ENCODE measurements around the gene BCL7A.
"Not testable (repeated sequence)": the region's sequence is repeated elsewhere in the genome, so short reads cannot be mapped to it uniquely, and the experiment has no call there.

The BCL7A gene

DNA sequence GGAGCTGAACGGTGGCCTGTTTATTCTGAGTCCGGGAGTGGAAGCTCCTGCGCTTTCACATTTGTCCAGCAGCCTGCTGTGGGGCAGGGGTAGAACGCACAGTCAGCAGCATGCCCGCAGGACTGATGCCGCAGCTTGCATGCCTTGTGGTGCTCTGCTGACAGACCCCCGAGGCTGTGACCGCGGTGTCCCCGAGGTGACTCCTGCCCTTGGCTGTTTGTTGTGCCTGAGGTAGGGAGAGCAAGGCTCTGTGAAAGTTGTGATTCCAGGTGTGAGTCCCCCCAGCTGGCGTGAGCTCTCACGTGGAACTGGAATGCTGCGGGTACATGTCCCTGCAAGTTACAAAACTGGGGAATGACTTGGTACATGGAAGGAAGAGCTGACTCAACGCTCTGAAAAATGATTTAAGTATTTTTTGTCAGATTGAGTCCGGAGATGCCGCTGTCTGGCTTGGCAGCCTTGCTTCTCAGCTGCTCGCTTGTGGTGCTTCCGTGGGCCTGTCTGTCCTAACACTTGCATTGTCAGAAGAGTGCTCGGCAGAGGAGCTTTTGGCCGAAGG is 75.0 kb downstream of the BCL7A start:
- no peak for DNase-seq

DNA sequence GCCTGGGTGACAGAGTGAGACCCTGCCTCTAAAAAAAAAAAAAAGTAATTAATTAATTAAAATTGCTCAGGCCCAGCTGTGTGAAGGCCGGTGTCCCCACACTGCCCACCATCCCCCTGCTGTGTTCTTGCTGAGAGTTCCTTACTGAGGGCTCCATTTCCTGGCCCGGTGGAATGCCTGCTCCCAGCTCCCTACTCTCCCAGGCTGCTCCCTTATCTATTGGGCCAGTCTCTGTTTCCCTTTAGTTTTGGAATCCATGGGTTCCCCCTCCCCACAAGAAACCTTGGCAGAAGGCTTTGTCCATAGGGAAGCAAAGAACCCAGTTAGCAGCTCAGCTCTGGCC is 75.9 kb downstream of the BCL7A start:
- DNase-seq = no peak

DNA sequence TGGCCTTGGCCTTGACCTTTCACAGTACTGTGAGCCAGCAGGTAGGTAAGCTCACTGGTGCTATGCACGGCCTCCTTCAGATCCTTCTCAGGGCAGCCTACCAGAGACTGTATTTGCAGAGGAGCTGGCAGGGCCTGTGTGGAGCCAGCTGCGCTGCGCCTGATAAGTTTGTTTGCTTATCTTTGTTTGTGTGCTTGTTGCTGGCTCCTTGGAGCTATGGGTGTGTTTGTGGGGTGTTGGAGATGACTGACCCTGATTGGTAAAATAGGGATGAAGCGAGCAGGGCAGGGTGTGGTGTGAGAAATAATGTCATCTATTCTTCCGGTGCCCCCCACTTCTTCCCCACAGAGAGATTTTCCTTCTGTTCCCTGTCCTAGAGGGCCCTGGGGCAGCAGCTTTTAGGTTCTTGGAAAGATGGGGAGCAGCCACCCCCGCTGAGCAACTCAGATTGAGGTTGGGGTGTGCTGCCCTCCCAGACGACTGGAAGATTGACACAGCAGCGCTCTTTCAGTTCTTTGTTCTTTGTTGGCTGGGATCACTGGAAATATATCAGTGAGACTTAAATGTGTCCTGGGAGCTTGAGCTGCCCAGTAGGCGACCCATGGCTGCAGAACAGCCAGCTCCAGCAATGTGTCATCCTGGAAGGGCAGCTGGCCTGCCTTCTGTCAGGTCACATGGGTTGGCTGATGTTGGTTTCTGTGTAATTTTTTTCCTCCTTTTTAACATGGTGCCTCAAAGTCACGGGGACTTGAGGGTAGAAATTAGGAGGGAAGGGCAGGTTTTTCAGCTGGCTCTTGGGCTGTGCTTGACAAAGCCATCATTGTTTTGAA is 76.5 kb downstream of the BCL7A start:
- DNase-seq = peak; percentile 79

DNA sequence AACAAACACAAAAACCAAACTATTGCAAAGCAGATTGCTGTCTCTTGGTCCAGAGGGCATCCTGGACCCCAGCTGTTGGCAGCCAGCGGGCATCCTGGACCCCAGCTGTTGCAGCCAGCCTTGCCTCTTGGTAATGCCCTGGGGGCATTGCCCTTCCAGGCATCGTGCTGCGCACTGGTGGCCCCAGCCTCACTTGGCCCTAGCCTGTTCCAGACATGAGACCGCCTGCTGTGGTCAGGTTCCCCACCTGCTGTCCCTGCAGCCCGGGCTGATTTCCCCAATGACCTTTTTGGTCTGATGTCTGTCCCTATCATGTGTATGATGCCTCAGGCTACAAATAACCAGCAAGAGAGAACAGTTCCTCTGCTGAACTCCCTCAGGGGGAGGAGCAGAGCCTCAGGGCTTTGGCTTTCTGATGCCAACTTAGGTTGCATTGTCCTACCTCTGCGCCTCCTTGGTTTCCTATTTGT is 77.6 kb downstream of the BCL7A start:
- no peak for DNase-seq

DNA sequence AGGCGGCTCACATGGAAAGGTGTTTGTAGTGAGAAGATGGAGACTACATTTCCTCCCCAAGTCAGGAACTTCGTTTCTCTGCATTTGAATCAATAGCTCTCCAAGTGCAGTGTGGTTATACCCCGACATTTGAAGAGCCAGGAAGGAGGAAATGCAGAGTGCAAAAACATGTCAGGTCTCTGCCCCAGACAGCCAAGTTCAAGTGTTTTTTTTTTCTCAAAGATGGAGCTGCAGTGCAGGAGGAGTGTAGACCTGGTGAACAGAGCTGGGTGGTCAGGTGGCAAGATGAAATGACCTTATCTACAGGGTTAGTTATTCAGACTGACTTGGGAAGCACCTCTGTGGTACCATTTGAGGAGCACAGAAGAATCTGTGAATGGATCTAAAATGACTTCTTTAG is 78.2 kb downstream of the BCL7A start:
- DNase-seq = no peak

GRCh38 chr12:122100568-122100967 is 78.9 kb downstream of the BCL7A start:
- DNase-seq = peak; percentile 20

DNA sequence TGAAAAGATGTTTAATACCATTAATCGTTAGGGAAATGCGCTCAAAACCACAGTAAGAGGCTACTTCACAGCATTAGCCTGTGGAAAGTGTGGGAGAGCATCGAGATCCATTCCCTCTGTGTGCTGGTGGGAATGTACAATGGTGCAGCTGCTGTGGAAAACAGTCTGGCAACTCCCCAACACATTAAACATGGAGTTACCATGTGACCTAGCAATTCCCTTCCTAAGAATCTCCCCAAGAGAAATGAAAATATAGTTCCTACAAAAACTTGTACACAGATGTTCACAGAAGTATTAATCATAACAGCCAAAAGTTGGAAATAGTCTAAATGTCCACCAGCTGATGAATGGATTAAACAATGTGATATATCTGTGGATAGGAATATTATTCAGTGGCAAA is 80.6 kb downstream of the BCL7A start:
- no peak for DNase-seq

DNA sequence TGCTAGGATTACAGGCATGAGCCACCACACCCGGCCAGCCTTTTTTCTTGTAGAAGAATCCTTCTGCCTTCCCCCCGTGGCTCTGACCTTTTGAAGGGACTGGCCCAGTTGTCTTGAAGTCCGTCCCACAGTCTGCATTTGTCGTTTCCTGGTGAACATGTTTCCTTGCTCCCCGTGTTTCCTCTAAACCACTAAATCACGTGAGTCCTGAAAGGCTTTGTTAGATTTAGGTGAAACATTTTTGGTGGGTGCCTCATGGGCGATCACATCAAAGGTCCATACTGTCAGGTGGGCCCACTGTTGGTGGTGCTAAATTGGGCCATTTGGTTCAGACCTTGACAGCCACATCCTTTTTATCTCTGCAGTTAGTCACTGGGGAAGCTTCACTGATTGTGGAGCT is 83.2 kb downstream of the BCL7A start:
- DNase-seq = no peak

GRCh38 chr12:122105496-122105895 is 83.8 kb downstream of the BCL7A start:
- not testable (repeated sequence) for DNase-seq

GRCh38 chr12:122106843-122107242 is 85.2 kb downstream of the BCL7A start:
- DNase-seq = peak; percentile 69

GRCh38 chr12:122107261-122107660 is 85.6 kb downstream of the BCL7A start:
- no peak for DNase-seq

GRCh38 chr12:122111089-122111641 is 89.5 kb downstream of the BCL7A start:
- DNase-seq = no peak
